SHP77 treated with DMSO at 0.1 percent for 48 hours (cell line): ENCODE results near the gene DEAF1.

ENCODE experiments used
- DNase-seq: peaks from one replicate; lab custom pipeline; 2025; lab: John Stamatoyannopoulos, UW

DEAF1 gene

DNA sequence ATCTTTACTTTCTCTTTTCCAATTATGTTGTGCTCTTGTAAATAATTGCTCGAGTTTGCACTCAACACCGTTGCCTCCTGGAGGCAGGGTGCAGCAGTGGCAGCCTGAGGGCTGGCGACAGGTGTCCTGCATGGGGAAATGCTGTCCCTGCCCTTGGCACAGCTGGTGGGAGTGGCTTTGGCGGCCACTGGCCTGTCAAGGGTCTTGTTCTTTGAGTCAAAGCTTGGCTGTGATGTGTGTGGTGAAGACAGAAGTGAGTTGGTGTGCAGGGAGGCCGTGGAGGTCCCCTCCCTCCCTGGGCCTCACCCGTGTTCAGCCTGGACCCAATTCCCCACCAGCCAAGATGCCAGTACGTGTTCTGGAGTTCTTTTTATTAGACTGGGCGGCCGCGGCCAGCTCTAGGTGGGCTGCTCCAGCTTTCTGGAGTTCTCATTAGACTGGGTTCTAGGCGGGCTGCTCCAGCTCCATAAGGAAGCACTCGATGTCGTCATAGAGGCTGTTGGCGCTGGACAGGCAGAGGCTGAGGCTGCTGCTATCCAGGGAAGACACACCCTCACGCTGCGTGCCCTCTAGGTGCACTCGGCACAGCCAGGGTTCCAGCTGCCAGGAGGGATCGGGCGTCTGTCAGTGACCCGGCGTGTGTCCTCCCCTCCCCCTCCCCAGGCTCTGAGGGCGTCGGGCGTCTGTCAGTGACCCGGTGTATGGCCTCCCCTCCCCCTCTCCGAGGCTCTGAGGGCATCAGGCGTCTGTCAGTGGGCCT lies 82.6 kb downstream of the DEAF1 start:
- DNase-seq, result no peak

DNA sequence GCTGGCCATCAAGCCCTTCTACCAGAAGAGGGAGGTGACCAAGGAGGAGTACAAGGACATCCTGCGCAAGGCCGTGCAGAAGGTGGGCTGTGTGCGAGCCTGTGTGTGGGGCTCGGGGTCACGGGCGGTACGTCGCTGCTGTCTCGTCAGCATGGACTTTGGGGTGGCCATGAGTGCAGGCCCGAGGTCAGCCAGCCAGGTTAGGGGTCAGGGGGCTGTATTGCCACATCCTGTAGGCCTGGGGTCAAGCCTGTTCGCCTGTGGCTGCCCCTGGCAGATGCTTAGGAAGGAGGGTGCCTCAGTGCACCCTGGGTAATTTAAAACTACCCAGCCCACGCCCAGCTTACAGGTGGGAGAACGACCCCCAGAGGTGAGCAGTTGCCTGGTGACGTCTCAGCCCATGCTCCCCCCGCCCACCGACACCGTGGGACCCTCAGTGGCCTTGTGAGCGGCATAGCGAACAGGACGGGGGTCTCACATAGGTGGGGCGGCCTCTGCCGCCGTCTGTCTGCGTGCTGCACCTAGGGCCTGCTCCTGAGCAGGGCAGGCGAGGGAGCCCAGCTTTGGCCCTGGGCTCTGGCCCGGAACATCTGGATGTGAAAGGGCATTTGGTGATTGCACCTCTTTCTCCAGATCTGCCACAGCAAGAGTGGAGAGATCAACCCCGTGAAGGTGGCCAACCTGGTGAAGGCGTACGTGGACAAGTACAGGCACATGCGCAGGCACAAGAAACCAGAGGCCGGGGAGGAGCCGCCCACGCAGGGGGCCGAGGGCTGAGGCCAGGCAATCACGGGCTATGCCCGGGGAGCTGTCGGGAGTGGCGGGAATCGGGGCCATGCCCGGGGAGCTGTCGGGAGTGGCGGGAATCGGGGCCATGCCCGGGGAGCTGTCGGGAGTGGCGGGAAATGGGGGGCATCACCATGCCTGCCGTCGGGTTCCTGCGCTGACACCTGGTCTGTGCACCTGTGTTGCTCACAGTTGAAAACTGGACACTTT lies 83.7 kb downstream of the DEAF1 start:
- no peak for DNase-seq

DNA sequence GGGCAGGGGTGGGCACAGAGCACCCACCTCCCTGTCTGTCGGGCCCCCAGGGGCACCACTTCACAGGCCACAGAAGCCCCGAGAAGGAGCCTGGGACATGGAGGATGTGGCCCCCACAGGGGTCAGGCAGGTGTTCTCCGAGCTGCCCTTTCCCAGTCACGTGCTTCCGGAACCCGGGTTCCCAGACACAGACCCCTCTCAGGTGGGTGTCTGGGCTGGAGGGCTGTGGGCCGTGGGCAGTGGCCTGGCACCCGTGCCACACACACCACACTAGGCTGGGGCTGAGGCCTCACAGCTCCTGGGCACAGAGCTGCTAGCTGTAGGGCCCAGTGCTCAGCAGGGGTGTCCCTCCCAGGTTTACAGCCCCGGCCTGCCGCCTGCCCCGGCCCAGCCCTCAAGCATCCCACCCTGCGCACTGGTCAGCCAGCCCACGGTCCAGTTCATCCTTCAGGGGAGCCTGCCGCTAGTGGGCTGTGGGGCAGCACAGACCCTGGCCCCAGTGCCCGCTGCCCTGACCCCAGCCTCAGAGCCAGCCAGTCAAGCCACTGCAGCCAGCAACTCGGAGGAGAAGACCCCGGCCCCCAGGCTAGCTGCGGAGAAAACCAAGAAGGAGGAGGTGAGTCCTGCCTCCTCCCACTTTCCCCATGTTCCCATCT lies 84.7 kb downstream of the DEAF1 start:
- DNase-seq, result no peak

DNA sequence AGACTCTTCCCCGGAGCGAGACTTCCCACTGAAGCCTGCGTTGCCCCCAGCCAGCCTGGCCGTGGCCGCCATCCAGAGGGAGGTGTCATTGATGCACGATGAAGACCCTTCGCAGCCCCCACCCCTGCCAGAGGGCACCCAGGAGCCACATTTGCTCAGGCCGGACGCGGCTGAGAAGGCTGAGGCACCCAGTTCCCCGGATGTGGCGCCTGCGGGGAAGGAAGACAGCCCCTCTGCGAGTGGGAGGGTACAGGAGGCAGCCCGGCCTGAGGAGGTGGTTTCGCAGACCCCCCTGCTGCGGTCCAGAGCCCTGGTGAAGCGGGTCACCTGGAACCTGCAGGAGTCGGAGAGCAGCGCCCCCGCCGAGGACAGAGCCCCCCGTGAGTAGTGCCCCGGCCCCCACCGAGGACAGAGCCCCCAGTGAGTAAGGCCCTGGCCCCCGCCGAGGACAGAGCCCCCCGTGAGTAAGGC lies 85.6 kb downstream of the DEAF1 start:
- DNase-seq, result no peak

DNA sequence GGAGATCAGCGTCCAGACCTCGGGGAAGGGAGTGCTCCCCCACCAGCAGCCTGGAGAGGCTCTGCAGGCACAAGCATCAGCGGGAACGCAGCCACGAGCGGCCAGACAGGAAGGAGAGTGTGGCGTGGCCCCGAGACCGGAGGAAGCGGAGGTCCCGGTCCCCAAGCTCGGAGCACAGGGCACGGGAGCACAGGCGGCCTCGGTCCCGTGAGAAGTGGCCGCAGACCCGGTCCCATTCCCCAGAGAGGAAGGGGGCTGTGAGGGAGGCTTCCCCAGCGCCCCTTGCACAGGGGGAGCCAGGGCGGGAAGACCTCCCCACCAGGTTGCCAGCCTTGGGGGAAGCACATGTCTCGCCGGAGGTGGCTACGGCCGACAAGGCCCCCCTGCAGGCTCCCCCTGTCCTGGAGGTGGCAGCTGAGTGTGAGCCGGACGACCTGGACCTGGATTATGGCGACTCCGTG lies 86.2 kb downstream of the DEAF1 start:
- no peak for DNase-seq

DNA sequence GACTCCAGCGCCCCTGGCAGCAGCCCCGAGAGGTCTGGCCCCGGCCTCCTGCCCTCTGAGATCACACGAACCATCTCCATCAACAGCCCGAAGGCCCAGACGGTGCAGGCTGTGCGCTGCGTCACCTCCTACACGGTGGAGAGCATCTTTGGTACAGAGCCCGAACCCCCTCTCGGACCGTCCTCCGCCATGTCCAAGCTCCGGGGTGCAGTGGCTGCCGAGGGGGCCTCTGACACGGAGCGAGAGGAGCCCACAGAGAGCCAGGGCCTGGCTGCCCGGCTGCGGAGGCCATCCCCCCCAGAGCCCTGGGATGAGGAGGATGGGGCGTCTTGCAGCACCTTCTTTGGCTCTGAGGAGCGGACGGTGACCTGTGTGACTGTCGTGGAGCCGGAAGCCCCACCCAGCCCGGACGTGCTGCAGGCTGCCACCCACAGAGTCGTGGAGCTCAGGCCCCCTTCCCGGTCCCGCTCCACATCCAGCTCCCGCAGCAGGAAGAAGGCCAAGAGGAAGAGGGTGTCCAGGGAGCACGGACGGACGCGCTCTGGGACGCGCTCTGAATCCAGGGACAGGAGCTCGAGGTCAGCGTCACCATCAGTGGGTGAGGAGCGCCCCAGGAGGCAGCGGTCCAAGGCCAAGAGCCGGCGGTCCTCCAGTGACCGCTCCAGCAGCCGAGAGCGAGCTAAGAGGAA lies 86.9 kb downstream of the DEAF1 start:
- DNase-seq, result no peak

DNA sequence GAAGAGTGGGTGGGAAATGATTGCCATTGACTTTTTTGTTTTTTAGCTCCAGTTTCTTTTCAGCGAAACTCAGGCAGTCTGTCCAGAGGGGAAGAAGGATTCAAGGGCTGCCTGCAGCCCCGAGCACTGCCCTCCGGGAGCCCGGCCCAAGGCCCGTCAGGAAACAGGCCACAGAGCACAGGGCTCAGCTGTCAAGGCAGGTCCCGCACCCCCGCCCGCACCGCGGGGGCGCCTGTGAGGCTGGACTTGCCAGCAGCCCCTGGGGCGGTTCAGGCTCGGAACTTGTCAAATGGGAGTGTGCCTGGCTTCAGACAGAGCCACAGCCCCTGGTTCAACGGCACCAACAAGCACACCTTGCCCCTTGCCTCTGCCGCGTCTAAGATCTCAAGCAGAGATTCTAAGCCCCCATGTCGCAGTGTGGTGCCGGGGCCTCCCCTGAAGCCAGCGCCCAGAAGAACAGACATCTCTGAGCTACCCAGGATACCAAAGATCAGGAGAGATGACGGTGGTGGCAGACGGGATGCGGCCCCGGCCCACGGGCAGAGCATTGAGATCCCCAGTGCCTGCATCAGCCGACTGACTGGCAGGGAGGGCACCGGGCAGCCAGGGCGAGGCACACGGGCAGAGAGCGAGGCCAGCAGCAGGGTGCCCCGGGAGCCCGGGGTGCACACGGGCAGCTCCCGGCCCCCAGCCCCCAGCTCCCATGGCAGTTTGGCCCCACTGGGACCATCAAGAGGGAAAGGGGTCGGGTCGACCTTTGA lies 87.8 kb downstream of the DEAF1 start:
- DNase-seq, result no peak

DNA sequence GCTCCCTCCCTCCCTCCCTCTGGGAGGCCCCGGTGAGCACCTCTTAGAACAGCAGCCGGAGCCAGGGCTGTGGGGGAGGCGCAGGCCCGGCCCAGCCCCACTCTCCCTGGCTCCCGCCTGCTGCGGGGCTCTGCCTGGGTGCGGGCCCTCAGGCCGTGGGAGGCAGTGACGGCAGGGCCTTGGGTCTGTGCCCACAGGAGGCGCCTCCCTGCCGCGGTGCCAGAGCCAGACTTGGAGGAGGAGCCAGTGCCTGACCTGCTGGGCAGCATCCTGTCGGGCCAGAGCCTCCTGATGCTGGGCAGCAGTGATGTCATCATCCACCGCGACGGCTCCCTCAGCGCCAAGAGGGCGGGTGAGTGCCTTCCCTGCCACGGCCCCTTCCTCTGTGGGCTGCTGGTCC lies 88.8 kb downstream of the DEAF1 start:
- no peak for DNase-seq

DNA sequence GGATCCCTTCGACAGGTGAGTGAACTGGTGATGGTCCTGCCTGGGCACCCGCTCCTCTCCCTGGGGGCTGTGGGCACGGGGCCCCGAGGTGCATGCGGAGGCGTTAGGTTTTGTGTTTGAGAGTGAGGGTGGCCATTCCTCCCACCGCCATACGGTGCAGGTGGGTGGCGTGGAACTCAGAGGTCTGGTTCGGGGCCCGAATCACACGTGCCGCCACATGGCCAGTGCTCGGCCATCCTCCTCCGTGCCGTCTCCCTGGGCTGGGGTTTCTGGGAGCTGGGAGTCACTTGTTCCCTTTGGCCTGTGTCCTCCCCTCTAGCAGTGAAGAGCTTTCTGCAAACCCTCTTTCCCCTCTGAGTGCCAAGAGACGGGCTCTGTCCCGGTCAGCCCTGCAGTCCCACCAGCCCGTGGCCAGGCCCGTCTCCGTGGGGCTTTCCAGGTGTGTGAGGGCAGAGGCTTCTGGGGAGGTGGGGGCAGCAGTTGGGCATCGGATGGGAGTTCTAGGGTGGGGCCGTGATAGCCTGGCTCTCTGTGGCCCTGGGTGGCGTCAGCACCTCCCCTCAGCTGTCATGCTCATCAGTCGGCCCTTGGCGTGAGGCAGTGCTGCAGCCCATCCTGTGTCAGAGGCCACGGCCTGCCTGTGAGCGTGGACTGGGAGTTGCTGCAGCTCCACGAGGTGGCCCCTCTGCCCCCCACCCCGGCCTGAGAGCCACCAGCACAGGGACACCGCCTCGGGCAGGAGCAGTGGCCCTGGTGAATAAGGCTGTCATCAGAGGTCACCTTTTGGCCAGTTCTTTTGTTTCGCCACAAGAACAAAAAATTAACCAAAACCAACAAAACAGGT lies 89.5 kb downstream of the DEAF1 start:
- no peak for DNase-seq

DNA sequence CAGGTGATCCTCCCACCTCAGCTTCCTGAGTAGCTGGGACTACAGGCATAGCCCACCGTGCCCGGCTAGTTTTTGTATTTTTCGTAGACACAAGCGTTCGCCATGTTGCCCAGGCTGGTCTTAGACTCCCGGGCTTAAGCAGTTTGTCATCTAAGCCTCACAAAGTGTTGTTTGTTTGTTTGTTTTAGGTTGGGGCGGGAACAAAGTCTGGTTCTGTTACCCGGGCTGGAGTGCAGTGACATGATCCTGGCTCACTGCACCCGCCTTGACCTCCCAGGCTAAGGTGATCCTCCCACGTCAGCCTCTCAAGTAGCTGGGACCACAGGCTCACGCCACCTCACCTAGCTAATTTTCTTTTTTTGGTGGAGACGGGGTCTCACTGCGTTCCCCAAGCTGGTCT lies 91.9 kb downstream of the DEAF1 start:
- no peak for DNase-seq

DNA sequence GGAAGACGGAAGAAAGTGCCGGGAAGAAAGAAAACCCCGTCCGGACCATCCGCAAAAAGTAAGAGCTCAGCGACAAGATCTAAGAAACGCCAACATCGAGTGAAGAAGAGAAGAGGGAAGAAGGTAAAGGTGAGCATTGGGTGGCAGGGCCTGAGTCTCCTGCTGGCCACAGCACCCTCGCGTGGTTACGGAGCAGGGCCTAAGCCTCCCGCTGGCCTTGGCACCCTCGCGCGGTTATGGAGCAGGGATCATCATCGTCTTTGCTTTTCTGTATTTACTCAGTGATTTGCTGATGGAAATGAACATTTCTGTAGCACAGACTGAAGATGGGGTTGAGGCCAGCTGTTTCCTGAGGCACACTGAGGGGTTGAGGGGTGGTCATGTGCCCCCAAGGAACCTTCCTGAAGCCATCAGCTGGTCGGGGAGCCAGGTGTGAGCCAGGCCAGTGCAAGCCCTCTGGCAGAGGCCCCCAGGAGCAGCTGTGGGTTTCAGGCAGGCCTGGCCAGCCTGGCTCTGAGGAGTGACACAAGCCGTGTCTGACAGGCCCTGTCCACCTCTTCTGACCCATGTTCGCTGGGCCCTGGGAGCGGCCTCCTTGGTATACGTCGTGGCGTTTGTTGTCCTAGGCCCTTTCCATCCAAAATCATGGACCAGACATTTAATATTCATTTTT lies 93.3 kb downstream of the DEAF1 start:
- no peak for DNase-seq

DNA sequence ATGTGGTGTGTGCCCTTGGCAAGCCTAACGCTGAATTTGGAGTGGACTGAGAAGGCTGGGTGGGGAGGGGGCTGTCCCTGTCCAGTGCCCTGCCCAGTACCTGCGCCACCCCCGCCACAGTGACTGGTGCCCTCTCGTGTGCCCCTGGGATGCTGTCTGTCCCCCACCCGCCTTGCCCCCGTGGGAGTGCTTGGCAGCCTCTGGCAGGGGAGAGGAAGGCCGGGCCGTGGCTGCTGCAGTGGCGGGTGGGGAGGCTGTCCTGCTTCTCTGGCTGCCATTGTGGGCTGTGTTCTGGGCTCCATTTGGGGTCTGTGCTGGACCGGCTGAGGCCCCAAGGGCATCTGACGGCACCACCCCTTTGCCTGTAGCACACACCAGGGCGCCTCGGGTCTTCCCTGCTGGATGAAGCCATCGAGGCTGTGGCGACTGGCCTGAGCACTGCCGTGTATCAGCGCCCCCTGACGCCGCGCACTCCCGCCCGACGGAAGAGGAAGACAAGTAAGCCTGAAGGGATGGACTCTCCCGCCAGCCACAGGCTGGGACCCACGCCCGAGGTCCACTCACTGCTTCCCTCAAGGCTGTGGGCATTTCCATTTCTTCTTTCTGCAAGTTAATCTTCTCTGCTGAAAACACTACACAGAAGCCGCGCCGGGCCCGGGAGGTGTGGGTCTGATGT lies 96.9 kb downstream of the DEAF1 start:
- no peak for DNase-seq

DNA sequence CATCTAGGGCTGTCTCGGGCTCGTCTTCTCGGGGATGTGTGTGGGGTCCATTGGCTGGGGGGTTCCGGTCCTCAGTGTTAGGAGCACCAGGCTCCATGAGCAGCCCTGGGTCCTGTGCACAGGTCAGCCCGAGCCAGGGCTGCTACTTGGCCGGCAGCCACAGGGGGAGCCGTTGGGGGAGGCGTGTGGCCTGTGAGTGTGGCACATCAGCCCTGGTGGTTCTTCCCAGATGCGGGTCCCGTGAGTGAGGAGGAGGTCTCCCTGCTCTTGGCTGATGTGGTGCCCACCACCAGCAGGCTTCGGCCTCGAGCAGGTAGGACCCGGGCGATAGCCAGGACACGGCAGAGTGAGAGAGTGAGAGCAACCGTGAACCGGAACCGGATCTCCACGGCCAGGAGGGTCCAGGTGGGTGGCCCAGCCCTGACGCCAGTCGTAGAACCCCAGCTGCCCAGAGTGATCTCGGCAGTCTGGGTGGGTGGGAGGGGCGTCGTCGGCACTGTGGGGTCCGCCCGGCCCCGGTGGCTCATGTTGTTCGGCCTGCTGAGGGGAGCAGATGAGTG lies 97.8 kb downstream of the DEAF1 start:
- no peak for DNase-seq

DNA sequence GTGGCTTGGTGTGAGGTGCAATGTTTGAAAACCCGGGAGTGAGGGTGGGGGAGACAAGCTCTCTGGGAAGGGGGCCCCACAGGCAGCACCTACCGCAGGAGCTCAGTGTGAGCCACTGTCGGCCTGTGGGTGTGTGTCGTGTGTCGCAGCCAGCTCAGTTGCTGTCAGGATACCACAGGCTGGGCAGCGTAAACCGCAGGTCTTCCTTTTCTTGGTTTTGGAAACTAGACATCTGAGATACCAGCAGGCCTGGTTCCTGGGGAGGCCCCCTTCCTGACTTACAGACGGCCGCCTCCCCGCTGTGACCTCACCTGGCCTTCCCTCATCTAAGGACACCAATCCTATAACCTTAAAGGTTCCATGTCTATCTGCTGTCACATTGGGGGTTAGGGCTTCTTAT lies 98.6 kb downstream of the DEAF1 start:
- DNase-seq, result no peak

DNA sequence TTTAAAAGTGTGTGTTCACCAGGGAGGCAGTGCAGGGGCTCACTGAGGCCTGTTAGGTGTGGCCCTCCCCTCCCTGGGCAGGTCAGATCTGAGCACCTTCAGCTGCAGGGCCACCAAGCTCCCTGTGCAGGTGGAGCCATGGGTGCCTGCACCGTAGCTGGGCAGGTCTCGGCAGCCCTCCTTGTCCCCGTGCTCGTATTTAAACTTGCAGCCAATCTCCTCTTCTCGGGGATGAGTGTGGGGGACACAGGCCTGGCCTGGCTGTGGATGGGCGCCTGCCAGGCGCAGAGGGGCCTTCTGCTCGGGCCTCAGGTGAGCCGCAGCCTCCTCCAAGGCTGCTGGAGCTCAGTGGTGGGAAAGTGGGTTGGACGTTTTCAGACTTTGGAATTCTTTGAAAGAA lies 99.6 kb downstream of the DEAF1 start:
- DNase-seq, result no peak
